Body of pancreas (tissue), 4 donors: ENCODE measurements around the gene HORMAD2.

Experiments used
- CTCF ChIP-seq, 7 experiments: fragments of 450-650 bp in 4 of 7; fragments of 200-600 bp in 3 of 7; sonication (generic) in 3 of 7; IDR thresholded peaks; one replicate each; pipeline ENCODE4 v1.5.1; 2016 to 2019; ENCODE audit warnings: antibody characterized with exemption in 7 of 7
- POLR2A ChIP-seq, 3 donors: fragments of 450-650 bp; IDR thresholded peaks; one replicate each; pipeline ENCODE4 v1.6.1; 2016; ENCODE audit warnings: antibody characterized with exemption in 3 of 3, mild to moderate bottlenecking in 2 of 3

GRCh38 chr22:30216710-30217109, 136.4 kb downstream of the HORMAD2 start:
- TF ChIP-seq CTCF (IDR thresholded peaks at IDR 0.05) (no peak), POLR2A (IDR thresholded peaks at IDR 0.05) (no peak)
